Fibroblast of lung (primary cell): ENCODE measurements around the gene DARS1. TPM values are rescaled to one million over a fixed set of nuclear protein-coding genes. Genes with fewer than 3 reads are reported as not detected.
"Not testable (repeated sequence)": the region's sequence is repeated elsewhere in the genome, so short reads cannot be mapped to it uniquely, and the experiment has no call there.

Source experiments
- DNase-seq, 2 donors: peaks; one replicate each; pipeline versions ENCODE4 v3.0.0 to v3.0.0-alpha.2; 2010; ENCODE audit warnings: low read depth in 2 of 2
- H2AFZ ChIP-seq: 2 replicates; pipeline ENCODE4 v1.5.1; 2012; ENCODE audit warnings: low read length, control low read depth, inconsistent platforms
- H3K27ac ChIP-seq: 2 replicates; pipeline ENCODE4 v1.5.1; 2011; ENCODE audit warnings: low read length, control low read depth; ENCODE audit not compliant: insufficient read depth
- H3K27me3 ChIP-seq: 2 replicates; pipeline ENCODE4 v1.5.1; 2011; ENCODE audit warnings: mild to moderate bottlenecking, low read length; ENCODE audit not compliant: control insufficient read depth, insufficient read depth
- H3K36me3 ChIP-seq: 2 replicates; pipeline ENCODE4 v1.5.1; 2011; ENCODE audit warnings: low read length; ENCODE audit not compliant: control insufficient read depth, insufficient read depth
- H3K4me1 ChIP-seq: 2 replicates; pipeline ENCODE4 v1.5.1; 2011; ENCODE audit warnings: low read length; ENCODE audit not compliant: control insufficient read depth, insufficient read depth; ENCODE audit errors: extremely low read depth
- H3K4me2 ChIP-seq: 2 replicates; pipeline ENCODE4 v1.5.1; 2011; ENCODE audit warnings: low read length, control low read depth; ENCODE audit not compliant: insufficient read depth; ENCODE audit errors: extremely low read depth
- H3K4me3 ChIP-seq, 4 experiments: fragments of 200-600 bp in 1 of 4; sonication (generic) in 1 of 4; replicated peaks in 1 of 4; 2 replicates each; pipeline ENCODE4 v1.5.1; 2011 to 2016; ENCODE audit warnings: low read length in 4 of 4, low read depth in 3 of 4, mild to moderate bottlenecking in 3 of 4, control low read depth in 2 of 4, inconsistent platforms in 1 of 4, mixed read lengths in 1 of 4; ENCODE audit not compliant: insufficient read depth in 1 of 4; ENCODE audit errors: control extremely low read depth in 1 of 4
- H3K79me2 ChIP-seq: 2 replicates; pipeline ENCODE4 v1.5.1; 2012; ENCODE audit warnings: mild to moderate bottlenecking, low read length, inconsistent platforms; ENCODE audit not compliant: control insufficient read depth, insufficient read depth
- H3K9ac ChIP-seq: 2 replicates; pipeline ENCODE4 v1.5.1; 2011; ENCODE audit warnings: mild to moderate bottlenecking, low read length, control low read depth; ENCODE audit not compliant: insufficient read depth
- H3K9me3 ChIP-seq: 2 replicates; pipeline ENCODE4 v1.5.1; 2012; ENCODE audit warnings: low read depth, low read length; ENCODE audit not compliant: control insufficient read depth, insufficient read depth
- H4K20me1 ChIP-seq: 2 replicates; pipeline ENCODE4 v1.5.1; 2011; ENCODE audit warnings: low read length; ENCODE audit not compliant: control insufficient read depth, insufficient read depth; ENCODE audit errors: extremely low read depth
- CTCF ChIP-seq, 2 donors: IDR thresholded peaks in 1 of 2; conservative IDR thresholded peaks in 1 of 2; 1 replicate in 1 of 2; 2 replicates in 1 of 2; pipeline ENCODE4 v1.5.1; 2011 to 2012; ENCODE audit warnings: low read length in 2 of 2, control low read depth in 1 of 2, inconsistent platforms in 1 of 2, low read depth in 1 of 2, mild to moderate bottlenecking in 1 of 2
- EZH2 ChIP-seq: IDR thresholded peaks from 2 replicates; pipeline ENCODE4 v1.5.1; 2012; ENCODE audit warnings: low read length, control low read depth, mild to moderate bottlenecking; ENCODE audit errors: missing control alignments
- polyA plus RNA-seq, 2 donors: library from polyadenylated mRNA; depleted of rRNA in 1 of 2; stranded (reverse) in 1 of 2; unstranded in 1 of 2; fragments of >200 nt; gene quantifications; 2 replicates each; pipeline ENCODE4 v1.2.1, GENCODE V29; 2011 to 2012; ENCODE audit warnings: missing spikeins in 1 of 2
- total RNA-seq: library from RNA; depleted of rRNA; stranded (reverse); fragments of >200 nt; gene quantifications from 2 replicates; pipeline ENCODE4 v1.2.1, GENCODE V29; 2014

The DARS1 gene
- total and polyA plus RNA-seq, 2 donors (not counting 1 experiment from before 2014, with no cell fraction given), result 75.5 to 110 TPM

- Histone ChIP-seq H3K27me3 (no peaks in the 10 kb centered on the region), H2AFZ (no peak overlapping the region), H3K4me1 (peaks cover 2% of the 10 kb centered on the region), H3K4me2 (no peak overlapping the region), H3K9me3 (no peaks in the 10 kb centered on the region), H3K79me2 (no peaks in the 10 kb centered on the region), H3K9ac (no peak overlapping the region), H3K36me3 (no peaks in the 10 kb centered on the region), H4K20me1 (no peaks in the 10 kb centered on the region), H3K27ac (no peak overlapping the region), H3K4me3 (no peak overlapping the region)
- DNase-seq, result no peak
- TF ChIP-seq CTCF (conservative IDR thresholded peaks at IDR 0.05 in 1 of 2, IDR thresholded peaks at IDR 0.05 in 1 of 2; ENCODE audit: low read depth in 1 of 2, low read length in 2 of 2), result no peak
- no peak for TF ChIP-seq EZH2
These were observed 25.3 kb downstream of the DARS1 start for GRCh38 chr2:135960150-135960549.

GRCh38 chr2:135958927-135959326 lies 26.5 kb downstream of the DARS1 start:
- H3K36me3 ChIP-seq, H3K9me3 ChIP-seq, H3K9ac ChIP-seq, H3K27me3 ChIP-seq, H3K79me2 ChIP-seq, DNase-seq, H3K4me3 ChIP-seq, H3K4me1 ChIP-seq, H2AFZ ChIP-seq, H3K4me2 ChIP-seq, H3K27ac ChIP-seq, H4K20me1 ChIP-seq: not testable (repeated sequence)

- Histone ChIP-seq H2AFZ (no peak overlapping the region), H4K20me1 (no peaks in the 10 kb centered on the region), H3K9ac (no peak overlapping the region), H3K4me3 (no peak overlapping the region), H3K27ac (no peak overlapping the region), H3K79me2 (no peaks in the 10 kb centered on the region), H3K36me3 (no peaks in the 10 kb centered on the region), H3K4me2 (no peak overlapping the region), H3K4me1 (no peaks in the 10 kb centered on the region), H3K27me3 (no peaks in the 10 kb centered on the region), H3K9me3 (no peaks in the 10 kb centered on the region)
- TF ChIP-seq EZH2, result no peak
- TF ChIP-seq CTCF (conservative IDR thresholded peaks at IDR 0.05 in 1 of 2, IDR thresholded peaks at IDR 0.05 in 1 of 2; ENCODE audit: low read depth in 1 of 2, low read length in 2 of 2), result no peak
- no peak for DNase-seq
These were observed 31.3 kb downstream of the DARS1 start for GRCh38 chr2:135954020-135954601.
